ENCODE measurements around the gene SLC1A5.

DNA sequence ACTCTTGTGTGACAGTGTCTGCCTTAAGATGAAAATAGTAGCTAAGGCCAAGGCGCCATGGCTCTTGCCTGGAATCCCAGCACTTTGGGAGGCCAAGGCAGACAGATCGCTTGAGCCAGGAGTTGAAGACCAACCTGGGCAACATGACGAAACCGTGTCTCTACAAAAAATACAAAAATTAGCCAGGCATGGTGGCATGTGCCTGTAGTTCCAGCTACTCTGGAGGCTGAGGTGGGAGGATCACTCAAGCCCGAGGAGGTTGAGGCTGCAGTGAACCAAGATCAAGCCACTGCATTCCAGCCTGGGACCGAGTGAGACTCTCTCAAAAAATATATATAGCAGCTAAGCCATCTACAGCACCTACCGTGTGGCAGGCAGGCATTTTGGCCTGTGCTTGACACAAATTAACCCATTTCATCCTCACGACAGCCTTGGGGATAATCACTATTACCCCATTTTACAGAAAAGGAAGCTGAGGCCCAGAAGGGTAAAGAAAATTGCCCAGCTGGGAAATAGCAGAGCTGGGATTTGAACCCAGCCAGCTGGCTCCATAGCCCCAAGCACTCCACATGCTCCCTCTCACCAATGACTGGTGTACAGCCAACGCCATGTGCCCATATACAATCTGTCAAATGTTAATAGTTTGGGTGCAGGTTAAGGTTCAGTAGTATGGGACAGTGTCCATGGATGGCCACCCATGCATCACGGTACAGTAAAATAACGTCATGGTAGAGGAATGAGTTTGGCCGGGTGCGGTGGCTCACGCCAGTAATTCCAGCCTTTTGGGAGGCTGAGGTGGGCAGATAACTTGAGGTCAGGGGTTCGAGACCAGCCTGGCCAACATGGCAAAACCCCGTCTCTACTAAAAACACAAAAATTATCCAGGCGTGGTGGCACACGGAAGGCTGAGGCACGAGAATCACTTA is 3.1 kb downstream of the SLC1A5 start:
- TF ChIP-seq CTCF (IDR thresholded peaks at IDR 0.05) (no peak), POLR2AphosphoS5 (IDR thresholded peaks at IDR 0.05; ENCODE audit: low read depth, low read length) (no peak), TCF7L2 (IDR thresholded peaks at IDR 0.05; ENCODE audit: low read depth, low read length) (no peak), SIN3A (IDR thresholded peaks at IDR 0.05; ENCODE audit: borderline replicate concordance, insufficient read depth, low read depth, low read length) (no peak)
- TF ChIP-seq, protein P1, sequence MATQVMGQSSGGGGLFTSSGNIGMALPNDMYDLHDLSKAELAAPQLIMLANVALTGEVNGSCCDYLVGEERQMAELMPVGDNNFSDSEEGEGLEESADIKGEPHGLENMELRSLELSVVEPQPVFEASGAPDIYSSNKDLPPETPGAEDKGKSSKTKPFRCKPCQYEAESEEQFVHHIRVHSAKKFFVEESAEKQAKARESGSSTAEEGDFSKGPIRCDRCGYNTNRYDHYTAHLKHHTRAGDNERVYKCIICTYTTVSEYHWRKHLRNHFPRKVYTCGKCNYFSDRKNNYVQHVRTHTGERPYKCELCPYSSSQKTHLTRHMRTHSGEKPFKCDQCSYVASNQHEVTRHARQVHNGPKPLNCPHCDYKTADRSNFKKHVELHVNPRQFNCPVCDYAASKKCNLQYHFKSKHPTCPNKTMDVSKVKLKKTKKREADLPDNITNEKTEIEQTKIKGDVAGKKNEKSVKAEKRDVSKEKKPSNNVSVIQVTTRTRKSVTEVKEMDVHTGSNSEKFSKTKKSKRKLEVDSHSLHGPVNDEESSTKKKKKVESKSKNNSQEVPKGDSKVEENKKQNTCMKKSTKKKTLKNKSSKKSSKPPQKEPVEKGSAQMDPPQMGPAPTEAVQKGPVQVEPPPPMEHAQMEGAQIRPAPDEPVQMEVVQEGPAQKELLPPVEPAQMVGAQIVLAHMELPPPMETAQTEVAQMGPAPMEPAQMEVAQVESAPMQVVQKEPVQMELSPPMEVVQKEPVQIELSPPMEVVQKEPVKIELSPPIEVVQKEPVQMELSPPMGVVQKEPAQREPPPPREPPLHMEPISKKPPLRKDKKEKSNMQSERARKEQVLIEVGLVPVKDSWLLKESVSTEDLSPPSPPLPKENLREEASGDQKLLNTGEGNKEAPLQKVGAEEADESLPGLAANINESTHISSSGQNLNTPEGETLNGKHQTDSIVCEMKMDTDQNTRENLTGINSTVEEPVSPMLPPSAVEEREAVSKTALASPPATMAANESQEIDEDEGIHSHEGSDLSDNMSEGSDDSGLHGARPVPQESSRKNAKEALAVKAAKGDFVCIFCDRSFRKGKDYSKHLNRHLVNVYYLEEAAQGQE (IDR thresholded peaks at IDR 0.05; ENCODE audit: insufficient read depth in 1 of 2, low read depth in 2 of 2, low read length in 1 of 2) = no peak

All from Panc1 (cell line).